HEK293T (cell line): ENCODE results near the gene SHC4.

Experiments used
- CTCF ChIA-PET: fragments of 350-600 bp; formaldehyde crosslinking; extraction: SDS; loops from one replicate; lab custom pipeline; 2021; ENCODE audit warnings: antibody characterized with exemption, inconsistent platforms; lab: Yijun Ruan, JAX
- POLR2A ChIA-PET: fragments of 350-600 bp; formaldehyde crosslinking; extraction: SDS; loops from one replicate; lab custom pipeline; 2020; ENCODE audit warnings: antibody characterized with exemption, inconsistent platforms; lab: Yijun Ruan, JAX
- DNase-seq: peaks from one replicate; pipeline ENCODE4 v3.0.0; 2012; ENCODE audit warnings: mixed read lengths; ENCODE audit errors: extremely low spot score
- CTBP1 ChIP-seq: fragments of 450-650 bp; IDR thresholded peaks from 2 replicates; pipeline ENCODE4 v1.6.1; 2016; ENCODE audit warnings: borderline replicate concordance
- ELF4 ChIP-seq: fragments of 450-650 bp; IDR thresholded peaks from 2 replicates; pipeline ENCODE4 v1.6.1; 2017; ENCODE audit warnings: antibody characterized with exemption
- FOXK2 ChIP-seq: fragments of 450-650 bp; IDR thresholded peaks from 2 replicates; pipeline ENCODE4 v1.6.1; 2016; ENCODE audit warnings: mild to moderate bottlenecking
- FOXM1 ChIP-seq: fragments of 450-650 bp; IDR thresholded peaks from 2 replicates; pipeline ENCODE4 v1.6.1; 2017; ENCODE audit warnings: mild to moderate bottlenecking, borderline replicate concordance
- LEF1 ChIP-seq: fragments of 450-650 bp; IDR thresholded peaks from 2 replicates; pipeline ENCODE4 v1.6.1; 2017; ENCODE audit warnings: mild to moderate bottlenecking, borderline replicate concordance
- SUZ12 ChIP-seq: fragments of 450-650 bp; IDR thresholded peaks from 2 replicates; pipeline ENCODE4 v1.6.1; 2016; ENCODE audit warnings: mild to moderate bottlenecking

Gene SHC4

DNA sequence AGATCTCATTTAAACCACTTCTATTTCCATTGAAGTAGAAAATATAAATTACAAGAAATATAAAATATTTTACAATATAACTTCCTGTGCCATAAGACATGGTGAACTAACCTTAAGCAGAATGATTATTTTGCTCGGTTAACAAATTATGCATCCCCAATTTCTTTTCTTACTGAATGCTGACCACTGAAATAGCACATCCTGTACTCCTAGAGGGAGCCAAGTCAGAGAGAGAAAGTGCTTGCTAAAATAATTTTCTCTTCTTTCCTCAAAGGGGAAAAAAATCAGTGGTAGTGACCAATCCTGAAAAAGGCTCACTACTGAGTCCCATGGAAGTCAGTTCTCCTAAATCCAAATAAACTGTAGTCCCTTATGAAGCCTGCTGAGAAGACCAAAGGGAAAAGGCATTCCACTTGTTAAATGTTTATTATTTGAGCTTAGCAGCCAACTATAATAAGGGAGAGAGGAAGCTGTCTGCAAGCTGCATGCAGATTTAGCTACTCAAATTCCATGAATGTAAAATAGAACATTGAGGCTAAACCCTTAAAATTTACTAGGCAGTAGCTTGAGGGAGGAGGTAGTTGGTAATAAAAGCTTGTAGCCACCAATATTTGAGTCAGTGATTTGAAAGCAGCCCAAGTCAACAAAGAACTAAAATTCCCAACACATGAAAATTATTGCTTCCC is 185.9 kb downstream of the SHC4 start:
- TF ChIP-seq CTBP1, result no peak
- ChIA-PET CTCF (no interaction called here), POLR2A (no interaction called here)
- DNase-seq, result no peak

DNA sequence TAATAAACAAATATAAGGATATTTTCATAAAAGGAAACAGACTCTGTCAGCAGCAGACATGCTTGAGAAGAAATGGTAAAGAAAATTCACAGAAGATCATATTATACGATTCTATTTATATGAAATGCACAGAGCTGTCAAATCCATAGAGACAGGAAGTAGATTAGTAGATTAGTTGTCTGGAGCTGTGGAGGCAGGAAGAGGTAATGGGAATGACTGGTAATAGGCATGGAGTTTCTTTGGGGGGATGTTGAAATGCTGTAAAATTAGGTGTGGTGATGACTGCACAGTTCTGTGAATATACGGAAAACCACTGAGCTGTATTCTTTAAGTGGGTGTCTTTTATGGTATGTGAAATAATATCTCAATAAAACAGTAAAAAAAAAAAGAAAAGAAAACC is 188.2 kb downstream of the SHC4 start:
- POLR2A ChIA-PET, result no interaction called here
- TF ChIP-seq SUZ12, result no peak
- CTCF ChIA-PET, result no interaction called here
- DNase-seq, result no peak

DNA sequence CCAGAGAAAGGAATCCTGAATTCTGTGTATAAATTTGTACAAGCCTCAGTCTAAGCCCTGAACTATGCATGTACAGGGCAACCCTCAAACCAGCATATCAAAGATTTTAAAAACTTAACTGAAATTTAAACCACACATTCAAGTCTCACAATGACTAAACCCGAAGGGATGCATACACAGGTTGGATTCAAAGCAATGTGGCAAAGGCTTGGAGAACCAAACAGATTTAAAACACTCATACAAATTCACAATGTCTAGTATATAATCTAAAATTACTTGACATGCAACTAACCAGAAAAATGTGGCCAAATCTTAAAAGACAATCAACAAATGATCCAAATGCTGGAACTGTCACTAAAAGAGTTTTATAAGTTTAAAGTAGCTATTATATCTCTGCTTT is 189.2 kb downstream of the SHC4 start:
- DNase-seq, result no peak
- ChIA-PET POLR2A (no interaction called here), CTCF (no interaction called here)
- TF ChIP-seq CTBP1, result no peak
- no peak for TF ChIP-seq FOXM1
- TF ChIP-seq ELF4, result no peak
- TF ChIP-seq LEF1, result no peak
- TF ChIP-seq FOXK2, result no peak
